Endothelial cell of umbilical vein (primary cell): Measurements from ENCODE around the gene CCDC187. TPM values are rescaled to one million over a fixed set of nuclear protein-coding genes. Genes with fewer than 3 reads are reported as not detected.

ENCODE experiments used
- BruUV-seq: library from RNA; stranded (reverse); fragments of 400-500 nt; replicated peaks from 2 replicates; lab custom pipeline; 2021; lab: Mats Ljungman, UMichigan
- CTCF ChIA-PET: fragments of 300-600, 350-600 bp; sonication (Branson Sonifier 250); formaldehyde crosslinking; loops from one replicate; lab custom pipeline; 2021; ENCODE audit warnings: antibody characterized with exemption, inconsistent platforms; lab: Charles Lee
- POLR2A ChIA-PET: fragments of 300-600, 350-600 bp; sonication (Branson Sonifier 250); formaldehyde crosslinking; loops from one replicate; lab custom pipeline; 2021; ENCODE audit warnings: antibody characterized with exemption, inconsistent platforms; lab: Charles Lee
- DNase-seq: peaks from one replicate; pipeline ENCODE4 v3.0.0-alpha.2; 2011; ENCODE audit warnings: low read depth, low spot score
- FAIRE-seq: peaks from 2 replicates; lab custom pipeline; 2011; peaks lifted over from hg19 to GRCh38; lab: Jason Lieb, UNC
- H2AFZ ChIP-seq: 2 replicates; pipeline ENCODE4 v1.6.0; 2012; ENCODE audit warnings: low read depth, low read length, control low read depth, inconsistent platforms
- H3K27ac ChIP-seq: 2 replicates; pipeline ENCODE4 v1.5.1; 2011; ENCODE audit warnings: low read depth, mild to moderate bottlenecking, control low read depth, low read length, moderate library complexity; ENCODE audit not compliant: insufficient read depth
- H3K27me3 ChIP-seq, 2 experiments: 2 replicates each; pipeline versions ENCODE4 v1.6.0 to v1.6.1; 2011; ENCODE audit warnings: low read length in 2 of 2, mixed read lengths in 1 of 2; ENCODE audit not compliant: control insufficient read depth in 2 of 2, insufficient read depth in 2 of 2
- H3K36me3 ChIP-seq, 2 experiments: 2 replicates in 1 of 2; 3 replicates in 1 of 2; pipeline ENCODE4 v1.5.1; 2011; ENCODE audit warnings: low read length in 2 of 2, mild to moderate bottlenecking in 1 of 2, moderate library complexity in 1 of 2; ENCODE audit not compliant: control insufficient read depth in 2 of 2, insufficient read depth in 2 of 2; ENCODE audit errors: extremely low read depth in 1 of 2
- H3K4me1 ChIP-seq: 3 replicates; pipeline ENCODE4 v1.5.1; 2011; ENCODE audit warnings: mild to moderate bottlenecking, low read length; ENCODE audit not compliant: control insufficient read depth, insufficient read depth; ENCODE audit errors: extremely low read depth
- H3K4me2 ChIP-seq: 2 replicates; pipeline ENCODE4 v1.6.1; 2011; ENCODE audit warnings: low read length, control low read depth, mixed read lengths; ENCODE audit not compliant: insufficient read depth
- H3K4me3 ChIP-seq, 3 experiments: fragments of 200-600 bp in 1 of 3; sonication (generic), shearing (Covaris generic) in 1 of 3; replicated peaks in 1 of 3; 2 replicates each; pipeline ENCODE4 v1.5.1; 2011 to 2016; ENCODE audit warnings: control low read depth in 3 of 3, low read length in 3 of 3, mild to moderate bottlenecking in 2 of 3, inconsistent platforms in 1 of 3, low read depth in 1 of 3, moderate library complexity in 1 of 3; ENCODE audit not compliant: insufficient read depth in 1 of 3
- H3K79me2 ChIP-seq: 2 replicates; pipeline ENCODE4 v1.6.0; 2012; ENCODE audit warnings: low read length, inconsistent platforms; ENCODE audit not compliant: control insufficient read depth, insufficient read depth
- H3K9ac ChIP-seq: replicated peaks from 2 replicates; pipeline ENCODE3; 2011; ENCODE audit warnings: low read length, control low read depth; ENCODE audit not compliant: insufficient read depth; ENCODE audit errors: extremely low read depth
- H3K9me1 ChIP-seq: replicated peaks from 3 replicates; pipeline ENCODE4 v1.6.0; 2011; ENCODE audit warnings: mild to moderate bottlenecking, low read length; ENCODE audit not compliant: control insufficient read depth, insufficient read depth; ENCODE audit errors: extremely low read depth
- H3K9me3 ChIP-seq: replicated peaks from 2 replicates; pipeline ENCODE4 v1.5.1; 2012; ENCODE audit warnings: low read length, inconsistent platforms; ENCODE audit not compliant: control insufficient read depth, insufficient read depth
- H4K20me1 ChIP-seq: replicated peaks from 2 replicates; pipeline ENCODE3; 2011; ENCODE audit warnings: mild to moderate bottlenecking, low read length; ENCODE audit not compliant: control insufficient read depth, insufficient read depth; ENCODE audit errors: extremely low read depth
- CTCF ChIP-seq, 2 donors: IDR thresholded peaks; 1 replicate in 1 of 2; 2 replicates in 1 of 2; pipeline ENCODE4 v1.5.1; 2011; ENCODE audit warnings: low read length in 2 of 2, mild to moderate bottlenecking in 2 of 2, moderate library complexity in 2 of 2, control low read depth in 1 of 2, inconsistent platforms in 1 of 2, low read depth in 1 of 2; ENCODE audit not compliant: insufficient read depth in 1 of 2; ENCODE audit errors: extremely low read depth in 1 of 2
- EZH2 ChIP-seq: IDR thresholded peaks from 2 replicates; pipeline ENCODE4 v1.6.1; 2012; ENCODE audit warnings: borderline replicate concordance, low read depth, mild to moderate bottlenecking, moderate library complexity, low read length, inconsistent platforms; ENCODE audit not compliant: severe bottlenecking
- FOS ChIP-seq: IDR thresholded peaks from 2 replicates; pipeline ENCODE4 v1.6.1; 2011; ENCODE audit warnings: mild to moderate bottlenecking, low read length, moderate library complexity, borderline replicate concordance; ENCODE audit not compliant: insufficient read depth
- POLR2A ChIP-seq: IDR thresholded peaks from 2 replicates; pipeline ENCODE4 v1.6.1; 2012; ENCODE audit warnings: low read depth, mild to moderate bottlenecking, control low read depth, low read length
- dilution Hi-C: fragments of 300-500 bp; cut with MboI; formaldehyde crosslinking; loops from one replicate; pipeline ENCODE4 v1.15.0; 2019; ENCODE audit warnings: low sequenced_read_pairs; ENCODE audit not compliant: extremely low pct_ligation_motif_present
- intact Hi-C: fragments of 100-400 bp; cut with micrococcal nuclease; formaldehyde crosslinking; loops from one replicate; pipeline ENCODE4 v1.10.0; 2022
- polyA plus RNA-seq, 4 experiments: library from polyadenylated mRNA; depleted of rRNA in 3 of 4; stranded (reverse) in 3 of 4; unstranded in 1 of 4; fragments of >200 nt; gene quantifications; 2 replicates each; pipeline versions ENCODE4 v1.2.1 to v1.2.3, GENCODE V29; 2011 to 2012; ENCODE audit warnings: missing spikeins in 1 of 4
- total RNA-seq: library from RNA; stranded (reverse); gene quantifications from 2 replicates; pipeline ENCODE4 v1.2.3, GENCODE V29; 2021

Gene CCDC187
- total and polyA plus RNA-seq, 2 donors (not counting 3 experiments of a cell fraction or from before 2014, with no cell fraction given): not detected

- H3K27ac ChIP-seq: no peak overlapping the region
- no peak overlapping the region for H3K9ac ChIP-seq
- H3K9me3 ChIP-seq: no peaks in the 10 kb centered on the region
- H3K4me3 ChIP-seq: no peak overlapping the region
- no peak for FAIRE-seq
- ChIA-PET CTCF (interaction anchor here (1.0 to 1.2 kb wide), 5 partner anchors 9 to 484 kb away, joined by 3 read pairs; no protein-coding TSS in a partner anchor), POLR2A (no interaction called here)
- no peaks in the 10 kb centered on the region for H3K9me1 ChIP-seq
- DNase-seq: no peak
- no peak overlapping the region for H2AFZ ChIP-seq
- H3K36me3 ChIP-seq: no peaks in the 10 kb centered on the region
- no peaks in the 10 kb centered on the region for H4K20me1 ChIP-seq
- no peaks in the 10 kb centered on the region for H3K4me1 ChIP-seq
- no TSS peak for BruUV-seq
- dilution Hi-C loops: no loop called here
- H3K4me2 ChIP-seq: no peak overlapping the region
- intact Hi-C loops: loop anchor here (10.0 kb wide), 2 partner anchors 323 to 683 kb away; partner anchors contain the start of gene UBAC1
- no peaks in the 10 kb centered on the region for H3K27me3 ChIP-seq
- H3K79me2 ChIP-seq: no peaks in the 10 kb centered on the region
- TF ChIP-seq POLR2A (no peak), FOS (no peak), CTCF (IDR thresholded peaks at IDR 0.05; ENCODE audit: extremely low read depth in 1 of 2, insufficient read depth in 1 of 2, low read depth in 1 of 2, low read length in 2 of 2) (no peak), EZH2 (no peak)
Measured at GRCh38 chr9:136287960-136288753, 15.7 kb downstream of the CCDC187 start.
